ENCODE measurements around the gene ELFN2. TPM values are rescaled to one million over a fixed set of nuclear protein-coding genes. Genes with fewer than 3 reads are reported as not detected.
A peak's percentile ranks its signal among the peaks of the same experiment; 100 is the strongest.

The ELFN2 gene
- total RNA-seq, 1 experiment from 2014 or later, result 3.1 TPM

- DNase-seq (ENCODE audit: low read depth), result no peak
Measured at GRCh38 chr22:37335806-37336199, 91.5 kb downstream of the ELFN2 start.

DNA sequence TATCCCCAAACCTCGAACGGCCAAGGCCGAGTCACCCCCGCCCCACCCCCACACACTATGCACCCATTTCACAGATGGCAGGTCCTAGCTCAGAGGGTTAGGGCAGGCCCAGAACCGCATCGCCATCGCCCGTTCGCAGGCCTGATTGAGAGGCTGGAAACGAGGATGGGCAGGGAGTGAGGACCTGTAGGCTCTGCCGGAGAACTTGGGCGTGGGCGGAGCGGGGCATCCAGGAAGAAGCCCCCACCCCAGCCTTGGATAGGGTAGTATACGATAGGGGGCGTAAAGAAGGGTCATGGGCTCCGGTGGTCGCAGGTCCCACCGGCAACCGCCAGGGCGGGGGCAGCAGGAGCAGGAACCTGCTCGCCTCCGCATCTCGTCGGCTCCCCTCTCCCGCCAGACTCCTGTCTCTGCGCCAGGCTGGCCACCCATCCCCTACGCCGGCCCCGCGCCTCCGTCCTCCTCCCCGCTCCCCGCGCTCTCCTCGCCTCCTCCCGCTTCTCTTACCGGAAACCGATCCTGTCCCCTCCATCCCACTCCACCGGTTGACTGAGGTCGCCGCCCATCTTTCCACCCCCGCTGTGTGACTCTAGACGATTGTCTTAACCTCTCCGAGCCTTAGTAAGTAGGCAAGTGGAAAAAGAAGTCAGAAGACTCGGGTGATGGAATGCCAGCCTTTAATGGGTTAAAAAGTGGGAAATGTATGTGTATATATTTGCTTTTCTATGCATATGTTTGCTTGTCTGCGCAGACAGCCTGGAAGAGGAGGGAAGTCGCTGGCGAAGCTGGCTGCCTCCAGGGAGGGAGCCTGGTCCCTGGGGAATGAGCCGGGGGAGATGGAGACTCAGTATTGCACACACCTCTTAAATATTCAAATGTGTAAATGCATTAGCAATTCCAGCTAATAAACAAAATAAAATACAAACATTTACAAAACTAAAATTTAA, 92.1 kb downstream of the ELFN2 start:
- no peak for DNase-seq (ENCODE audit: low read depth)

GRCh38 chr22:37334461-37334858, 92.8 kb downstream of the ELFN2 start:
- DNase-seq (ENCODE audit: low read depth), result no peak

GRCh38 chr22:37333724-37334460, 93.4 kb downstream of the ELFN2 start:
- no peak for DNase-seq (ENCODE audit: low read depth)

DNA sequence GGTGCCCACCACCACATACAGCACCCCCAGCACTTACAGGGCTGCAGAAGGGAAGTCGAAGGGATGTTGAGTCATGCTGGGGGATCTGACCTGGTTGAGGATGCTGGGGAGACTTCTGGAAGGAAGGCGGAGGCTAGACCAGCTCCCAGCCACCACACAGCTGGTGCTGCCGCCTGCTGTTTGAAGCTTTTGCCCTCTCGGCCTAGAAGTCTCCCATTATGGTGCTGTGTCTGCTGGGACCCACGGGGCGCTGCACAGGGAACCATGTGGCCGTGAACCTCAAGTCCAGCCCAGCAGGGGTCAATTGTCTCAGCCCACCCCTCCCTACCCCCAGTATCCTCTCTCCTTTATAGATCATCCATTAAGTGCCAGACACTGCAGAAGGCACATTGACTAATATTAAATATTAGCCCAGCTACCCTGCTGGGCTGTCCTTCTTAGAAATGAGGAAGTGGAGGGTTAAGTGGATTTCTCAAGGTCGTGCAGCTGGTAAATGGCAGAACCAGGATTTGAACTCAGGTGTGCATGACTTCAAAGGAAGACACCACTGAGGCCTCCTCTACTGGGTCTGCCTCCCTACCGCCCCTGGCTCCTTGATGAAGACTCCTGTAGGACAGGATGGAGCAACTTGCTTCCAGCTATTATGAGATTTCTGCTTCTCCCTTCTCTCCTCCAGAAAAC, 95.3 kb downstream of the ELFN2 start:
- no peak for DNase-seq (ENCODE audit: low read depth)

- peak; percentile 42 for DNase-seq (ENCODE audit: low read depth)
Measured at GRCh38 chr22:37331034-37331428, 96.2 kb downstream of the ELFN2 start.

- DNase-seq (ENCODE audit: low read depth), result peak; percentile 47
Measured at GRCh38 chr22:37330200-37331033, 96.9 kb downstream of the ELFN2 start.

- DNase-seq (ENCODE audit: low read depth), result peak; percentile 77
Measured at GRCh38 chr22:37329238-37330140, 97.8 kb downstream of the ELFN2 start.

DNA sequence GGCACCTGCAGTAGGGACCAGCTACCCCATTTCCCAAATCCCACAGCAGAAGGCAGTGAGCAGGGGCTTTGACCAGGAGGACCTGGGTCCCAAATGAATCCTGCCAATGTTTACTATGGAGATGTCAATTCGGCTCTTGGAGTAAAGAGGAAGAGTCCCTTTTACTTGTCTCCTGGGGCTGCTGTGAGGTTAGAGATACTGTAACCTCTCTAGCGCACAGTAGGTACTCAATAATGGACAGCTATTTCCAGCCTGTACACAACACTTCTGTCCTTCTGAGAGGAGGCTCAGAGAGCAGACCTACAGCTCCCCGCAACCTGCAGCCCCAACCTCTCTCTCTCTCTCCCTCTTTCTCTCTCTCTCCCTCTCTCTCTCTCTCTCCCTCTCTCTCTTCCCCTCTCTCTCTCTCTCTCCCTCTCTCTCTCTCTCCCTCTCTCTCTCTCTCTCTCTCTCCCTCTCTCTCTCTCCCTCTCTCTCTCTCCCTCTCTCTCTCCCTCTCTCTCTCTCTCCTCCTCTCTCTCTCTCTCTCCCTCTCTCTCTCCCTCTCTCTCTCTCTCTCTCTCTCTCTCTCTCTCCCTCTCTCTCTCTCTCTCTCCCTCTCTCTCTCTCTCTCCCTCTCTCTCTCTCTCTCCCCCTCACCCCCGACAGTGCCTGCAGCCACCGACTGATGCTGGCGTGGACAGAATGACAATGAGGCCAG, 98.6 kb downstream of the ELFN2 start:
- DNase-seq (ENCODE audit: low read depth), result peak; percentile 30

- peak; percentile 93 for DNase-seq (ENCODE audit: low read depth)
Measured at GRCh38 chr22:37328017-37328416, 99.3 kb downstream of the ELFN2 start.

GRCh38 chr22:37326726-37327125, 100.6 kb downstream of the ELFN2 start:
- DNase-seq (ENCODE audit: low read depth), result no peak

- DNase-seq (ENCODE audit: low read depth), result no peak
Measured at GRCh38 chr22:37325039-37325395, 102.3 kb downstream of the ELFN2 start.

DNA sequence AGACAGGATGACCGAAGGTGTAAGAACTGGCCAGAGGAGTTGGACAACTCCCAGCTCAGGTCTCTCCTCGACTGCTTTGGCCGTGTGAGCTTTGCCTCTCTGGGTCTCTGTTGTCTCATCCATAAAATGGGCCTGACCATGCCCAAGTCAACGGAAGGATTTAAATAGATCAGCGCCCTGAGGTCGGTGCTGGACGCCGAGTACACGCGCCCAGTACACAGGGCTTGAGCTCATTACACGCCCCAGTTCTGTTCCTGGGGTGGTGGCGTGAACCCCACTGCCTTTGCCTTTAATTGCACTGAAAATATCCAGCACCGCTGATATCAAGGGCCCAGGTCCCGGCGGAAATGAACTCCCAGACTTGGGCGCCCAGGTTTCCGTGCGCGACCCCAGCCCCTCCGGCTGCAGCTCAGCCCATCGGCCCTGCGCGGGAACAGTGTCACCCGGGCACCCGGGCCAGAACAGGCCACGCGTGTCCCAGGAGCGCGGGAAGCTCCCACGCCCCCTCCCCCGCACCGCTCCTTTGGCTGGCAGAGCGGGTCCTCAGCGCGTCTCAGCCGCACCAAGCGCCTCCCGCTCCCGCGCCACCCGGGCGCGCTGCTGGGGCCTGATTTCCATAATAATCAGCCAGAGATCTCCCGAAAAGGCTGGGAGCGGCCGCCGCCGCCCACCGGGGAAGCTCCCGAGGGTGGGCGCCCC, 102.8 kb downstream of the ELFN2 start:
- DNase-seq (ENCODE audit: low read depth), result no peak

DNA sequence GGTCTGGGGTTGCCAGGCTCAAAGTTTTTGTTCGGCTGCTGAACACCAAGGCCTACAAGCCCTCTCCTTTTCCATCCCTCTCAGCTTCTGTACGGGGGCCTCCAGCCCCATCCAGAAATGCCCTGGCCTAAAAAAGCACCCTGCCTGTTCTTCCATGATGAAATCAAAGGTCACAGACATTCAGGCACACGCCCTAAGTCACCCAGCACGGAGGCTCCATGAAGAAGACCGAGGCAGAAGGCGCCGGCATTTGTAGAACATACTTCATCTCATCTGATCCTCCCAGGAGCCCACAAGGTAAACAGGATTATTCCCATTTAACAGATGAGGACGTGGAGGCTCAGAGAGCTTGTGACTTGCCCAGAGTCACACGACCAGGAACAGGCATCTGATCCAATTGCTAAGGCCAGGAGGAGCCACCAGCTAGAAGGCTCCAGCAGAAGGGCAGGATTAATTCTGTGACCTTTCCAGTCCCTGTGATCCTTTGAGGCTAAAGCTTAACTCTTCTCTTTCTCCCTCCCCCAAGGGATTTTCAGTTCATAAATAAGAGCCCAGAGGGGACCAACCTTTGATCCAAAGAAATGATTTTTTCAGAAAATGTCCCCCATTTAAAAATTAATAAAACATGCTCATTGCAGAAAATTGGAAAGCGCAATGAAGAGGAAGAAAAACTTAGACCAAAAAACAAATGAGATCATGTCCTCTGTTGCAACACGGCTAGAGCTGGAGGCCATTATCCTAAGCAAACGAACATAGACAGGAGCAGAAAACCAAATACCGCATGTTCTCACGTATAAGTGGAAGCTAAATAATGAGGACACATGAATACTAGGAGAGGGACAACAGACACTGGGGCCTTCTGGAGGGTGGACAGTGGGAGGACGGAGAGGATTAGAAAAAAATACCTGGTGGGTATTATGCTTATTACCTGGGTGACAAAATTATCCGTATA, 106.3 kb downstream of the ELFN2 start:
- DNase-seq (ENCODE audit: low read depth), result no peak

DNA sequence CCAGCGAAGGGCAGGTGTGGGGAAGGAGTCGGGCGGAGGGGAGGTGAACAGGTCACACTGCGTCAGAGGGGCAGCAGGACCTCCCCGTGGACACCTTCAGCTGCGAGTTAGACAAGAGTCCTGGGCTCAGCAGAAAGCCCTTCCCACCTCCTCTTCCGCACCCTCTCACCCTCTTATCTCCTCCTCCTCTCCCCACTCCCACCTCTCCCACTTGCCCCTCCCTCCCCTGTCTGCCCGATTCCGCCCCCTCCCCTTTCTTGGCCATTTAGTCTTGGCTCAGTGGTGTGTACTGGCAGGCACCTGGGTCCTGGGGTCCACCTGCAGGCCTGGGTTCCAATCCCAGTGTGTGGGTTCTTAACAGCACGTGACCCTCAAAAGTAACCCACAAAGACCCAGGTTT, 107.8 kb downstream of the ELFN2 start:
- DNase-seq (ENCODE audit: low read depth), result no peak

- no peak for DNase-seq (ENCODE audit: low read depth)
Measured at GRCh38 chr22:37318364-37319109, 108.7 kb downstream of the ELFN2 start.

Measured in M059J (cell line).